ENCODE results near the gene TANGO2.

The TANGO2 gene

DNA sequence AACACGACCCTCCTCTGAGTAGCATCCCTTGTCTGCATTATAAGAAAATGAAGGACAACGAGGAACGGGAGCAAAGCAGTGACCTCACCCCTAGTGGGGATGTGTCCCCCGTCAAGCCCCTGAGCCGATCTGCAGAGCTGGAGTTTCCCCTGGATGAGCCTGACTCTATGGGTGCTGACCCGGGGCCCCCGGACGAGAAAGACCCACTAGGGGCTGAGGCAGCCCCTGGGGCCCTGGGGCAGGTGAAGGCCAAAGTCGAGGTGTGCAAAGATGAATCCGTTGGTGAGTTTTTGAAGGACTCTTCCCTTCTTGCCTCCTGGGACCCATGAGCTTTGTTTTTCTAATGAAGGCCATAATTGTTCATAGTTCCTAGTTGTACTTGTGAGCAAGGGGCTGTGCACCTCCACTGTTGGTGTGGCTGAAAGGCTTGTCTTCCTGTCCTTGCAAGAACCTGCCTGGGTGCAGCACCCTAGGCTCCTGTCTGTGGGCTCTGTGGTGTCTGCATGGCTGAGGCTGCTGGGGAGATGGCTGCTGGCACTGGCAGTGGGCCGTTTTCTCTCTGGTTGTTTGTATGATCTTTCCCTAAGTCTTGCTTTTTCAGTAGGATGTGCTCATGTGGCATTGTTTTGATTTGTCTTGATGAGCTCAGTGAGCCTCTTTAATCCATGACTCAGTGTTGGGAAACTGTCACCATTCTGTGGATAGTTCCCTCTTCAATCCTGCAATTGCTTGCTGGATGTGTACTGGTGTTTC is 69.2 kb downstream of the TANGO2 start:
- Histone ChIP-seq H3K9me3 (ENCODE audit: control insufficient read depth in 1 of 2, low read length in 2 of 2) (no peaks in the 10 kb centered on the region), H3K27ac (ENCODE audit: low read length) (no peak overlapping the region), H3K27me3 (ENCODE audit: low read depth, low read length) (no peaks in the 10 kb centered on the region), H3K36me3 (ENCODE audit: control insufficient read depth in 1 of 2, insufficient read depth in 2 of 2, low read length in 2 of 2) (peaks cover 82 to 91% of the 10 kb centered on the region in 2 donors), H3K4me1 (ENCODE audit: control insufficient read depth in 1 of 2, insufficient read depth in 2 of 2, low read length in 2 of 2) (peaks cover 0 to under 1% of the 10 kb centered on the region in 2 donors), H3K4me3 (ENCODE audit: low read depth in 1 of 2, low read length in 2 of 2) (no peak overlapping the region)

GRCh38 chr22:20090730-20091240 is 69.9 kb downstream of the TANGO2 start:
- no peaks in the 10 kb centered on the region for H3K9me3 ChIP-seq (ENCODE audit: control insufficient read depth in 1 of 2, low read length in 2 of 2)
- H3K36me3 ChIP-seq (ENCODE audit: control insufficient read depth in 1 of 2, insufficient read depth in 2 of 2, low read length in 2 of 2): peaks cover 84 to 97% of the 10 kb centered on the region in 2 donors

DNA sequence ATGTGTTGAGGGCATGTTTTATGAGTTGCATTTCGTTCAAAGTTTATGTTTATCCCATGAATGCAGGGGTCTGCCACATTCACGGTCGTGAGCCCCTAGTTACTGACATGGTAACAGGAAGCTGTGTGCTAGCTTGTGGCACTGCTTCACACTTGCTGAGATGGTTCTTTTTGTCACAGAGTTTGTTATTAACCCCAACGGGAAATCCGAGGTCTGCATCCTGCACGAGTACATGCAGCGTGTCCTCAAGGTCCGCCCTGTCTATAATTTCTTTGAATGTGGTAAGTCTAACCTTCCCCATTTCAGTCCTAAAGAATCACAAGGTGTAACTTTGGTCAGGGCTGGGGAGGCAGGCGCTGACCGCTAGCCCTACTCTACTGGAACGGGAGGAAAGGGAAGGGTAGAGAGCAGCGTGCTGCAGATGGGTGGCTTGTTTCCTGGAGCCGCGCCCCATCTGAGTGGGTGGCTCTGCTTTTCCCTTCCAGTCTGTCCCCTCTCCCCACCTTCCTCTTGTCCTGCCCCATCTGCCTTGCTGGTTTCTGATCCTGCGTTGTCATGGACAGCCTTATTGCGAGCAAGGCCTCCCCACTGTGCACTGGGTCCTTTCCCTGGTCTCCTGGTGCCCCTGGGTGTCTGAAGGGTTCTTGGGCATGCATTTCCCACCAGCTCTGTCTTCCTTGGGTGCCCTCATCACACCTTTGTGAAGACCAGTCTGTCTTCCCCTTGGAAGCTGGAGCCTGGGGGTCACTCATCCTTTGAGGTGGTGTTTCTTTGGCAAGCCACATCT is 71.0 kb downstream of the TANGO2 start:
- Histone ChIP-seq H3K27me3 (ENCODE audit: low read depth, low read length) (no peaks in the 10 kb centered on the region), H3K36me3 (ENCODE audit: control insufficient read depth in 1 of 2, insufficient read depth in 2 of 2, low read length in 2 of 2) (peaks cover 82 to 98% of the 10 kb centered on the region in 2 donors), H3K27ac (ENCODE audit: low read length) (no peak overlapping the region), H3K4me1 (ENCODE audit: control insufficient read depth in 1 of 2, insufficient read depth in 2 of 2, low read length in 2 of 2) (no peaks in the 10 kb centered on the region), H3K9me3 (ENCODE audit: control insufficient read depth in 1 of 2, low read length in 2 of 2) (no peaks in the 10 kb centered on the region), H3K4me3 (ENCODE audit: low read depth in 1 of 2, low read length in 2 of 2) (no peak overlapping the region)

More at GRCh38 chr22:20090730-20091240, 69.9 kb downstream of the TANGO2 start:
- Histone ChIP-seq H3K27ac (ENCODE audit: low read length) (no peak overlapping the region), H3K4me3 (ENCODE audit: low read depth in 1 of 2, low read length in 2 of 2) (no peak overlapping the region), H3K27me3 (ENCODE audit: low read depth, low read length) (no peaks in the 10 kb centered on the region), H3K4me1 (ENCODE audit: control insufficient read depth in 1 of 2, insufficient read depth in 2 of 2, low read length in 2 of 2) (no peaks in the 10 kb centered on the region)

- H3K4me3 ChIP-seq (ENCODE audit: low read depth in 1 of 2, low read length in 2 of 2): no peak overlapping the region
- H3K4me1 ChIP-seq (ENCODE audit: control insufficient read depth in 1 of 2, insufficient read depth in 2 of 2, low read length in 2 of 2): no peaks in the 10 kb centered on the region
- no peaks in the 10 kb centered on the region for H3K9me3 ChIP-seq (ENCODE audit: control insufficient read depth in 1 of 2, low read length in 2 of 2)
- no peak overlapping the region for H3K27ac ChIP-seq (ENCODE audit: low read length)
- peaks cover 76 to 98% of the 10 kb centered on the region in 2 donors for H3K36me3 ChIP-seq (ENCODE audit: control insufficient read depth in 1 of 2, insufficient read depth in 2 of 2, low read length in 2 of 2)
- H3K27me3 ChIP-seq (ENCODE audit: low read depth, low read length): no peaks in the 10 kb centered on the region
Measured at GRCh38 chr22:20092477-20092854, 71.6 kb downstream of the TANGO2 start.

- Histone ChIP-seq H3K27ac (ENCODE audit: low read length) (no peak overlapping the region), H3K4me1 (ENCODE audit: control insufficient read depth in 1 of 2, insufficient read depth in 2 of 2, low read length in 2 of 2) (no peaks in the 10 kb centered on the region), H3K36me3 (ENCODE audit: control insufficient read depth in 1 of 2, insufficient read depth in 2 of 2, low read length in 2 of 2) (peaks cover 71 to 93% of the 10 kb centered on the region in 2 donors), H3K27me3 (ENCODE audit: low read depth, low read length) (no peaks in the 10 kb centered on the region), H3K4me3 (ENCODE audit: low read depth in 1 of 2, low read length in 2 of 2) (no peak overlapping the region), H3K9me3 (ENCODE audit: control insufficient read depth in 1 of 2, low read length in 2 of 2) (no peaks in the 10 kb centered on the region)
Measured at GRCh38 chr22:20093418-20094196, 72.7 kb downstream of the TANGO2 start.

DNA sequence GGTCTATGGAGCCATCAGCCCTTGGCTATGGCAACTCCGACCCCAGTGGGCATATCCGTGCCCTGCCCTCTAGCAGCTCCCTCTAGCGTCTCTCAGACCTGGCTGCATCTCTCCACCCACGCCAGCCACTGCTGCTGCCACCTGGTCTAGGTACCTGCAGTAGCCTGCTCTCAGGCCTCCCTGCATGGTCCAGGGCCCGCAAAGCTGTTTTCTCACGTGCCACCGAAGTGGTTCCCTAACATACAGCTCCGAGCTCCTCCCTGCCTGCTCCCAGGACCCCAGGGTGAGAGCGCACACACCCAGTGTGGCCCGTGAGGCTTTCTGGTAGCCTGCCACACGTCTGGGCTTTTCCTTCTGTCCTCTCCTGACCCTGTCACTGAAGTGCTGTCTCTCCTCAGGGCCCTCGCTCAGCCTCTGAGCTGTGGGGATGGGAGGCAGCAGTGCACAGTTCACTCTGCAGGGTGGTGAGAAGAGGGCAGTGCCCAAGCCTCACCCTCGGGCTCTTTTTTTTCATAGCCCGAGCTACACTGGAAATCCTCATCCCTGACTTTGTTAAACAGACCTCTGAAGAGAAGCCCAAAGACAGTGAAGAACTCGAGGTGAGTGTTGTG is 73.4 kb downstream of the TANGO2 start:
- peaks cover 73 to 93% of the 10 kb centered on the region in 2 donors for H3K36me3 ChIP-seq (ENCODE audit: control insufficient read depth in 1 of 2, insufficient read depth in 2 of 2, low read length in 2 of 2)
- H3K4me3 ChIP-seq (ENCODE audit: low read depth in 1 of 2, low read length in 2 of 2): no peak overlapping the region
- no peaks in the 10 kb centered on the region for H3K4me1 ChIP-seq (ENCODE audit: control insufficient read depth in 1 of 2, insufficient read depth in 2 of 2, low read length in 2 of 2)
- no peaks in the 10 kb centered on the region for H3K27me3 ChIP-seq (ENCODE audit: low read depth, low read length)
- no peak overlapping the region for H3K27ac ChIP-seq (ENCODE audit: low read length)
- H3K9me3 ChIP-seq (ENCODE audit: control insufficient read depth in 1 of 2, low read length in 2 of 2): no peaks in the 10 kb centered on the region

DNA sequence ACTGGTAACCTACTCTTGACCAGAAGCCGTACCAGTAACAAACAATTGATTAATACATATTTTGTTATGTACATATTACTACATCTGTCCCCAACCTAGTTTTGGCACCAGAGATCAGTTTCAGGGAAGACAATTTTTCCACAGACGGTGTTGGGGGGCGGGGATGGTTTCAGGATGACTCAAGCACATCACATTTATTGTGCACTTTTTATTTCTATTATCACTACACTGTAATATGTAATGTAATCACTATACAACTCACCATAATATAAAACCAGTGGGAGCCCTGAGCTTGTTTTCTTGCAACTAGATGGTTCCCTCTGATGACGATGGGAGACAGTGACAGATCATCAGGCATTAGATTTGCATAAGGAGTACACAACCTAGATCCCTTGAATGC is 74.6 kb downstream of the TANGO2 start:
- no peak overlapping the region for H3K27ac ChIP-seq (ENCODE audit: low read length)
- H3K4me3 ChIP-seq (ENCODE audit: low read depth in 1 of 2, low read length in 2 of 2): no peak overlapping the region
- no peaks in the 10 kb centered on the region for H3K9me3 ChIP-seq (ENCODE audit: control insufficient read depth in 1 of 2, low read length in 2 of 2)
- H3K27me3 ChIP-seq (ENCODE audit: low read depth, low read length): no peaks in the 10 kb centered on the region
- H3K4me1 ChIP-seq (ENCODE audit: control insufficient read depth in 1 of 2, insufficient read depth in 2 of 2, low read length in 2 of 2): no peaks in the 10 kb centered on the region
- H3K36me3 ChIP-seq (ENCODE audit: control insufficient read depth in 1 of 2, insufficient read depth in 2 of 2, low read length in 2 of 2): peaks cover 65 to 91% of the 10 kb centered on the region in 2 donors

GRCh38 chr22:20096574-20097420 is 75.9 kb downstream of the TANGO2 start:
- Histone ChIP-seq H3K9me3 (ENCODE audit: control insufficient read depth in 1 of 2, low read length in 2 of 2) (no peaks in the 10 kb centered on the region), H3K36me3 (ENCODE audit: control insufficient read depth in 1 of 2, insufficient read depth in 2 of 2, low read length in 2 of 2) (peaks cover 58 to 91% of the 10 kb centered on the region in 2 donors)

GRCh38 chr22:20099099-20099711 is 78.3 kb downstream of the TANGO2 start:
- no peak overlapping the region for H3K4me3 ChIP-seq (ENCODE audit: low read depth in 1 of 2, low read length in 2 of 2)
- H3K9me3 ChIP-seq (ENCODE audit: control insufficient read depth in 1 of 2, low read length in 2 of 2): no peaks in the 10 kb centered on the region
- no peaks in the 10 kb centered on the region for H3K27me3 ChIP-seq (ENCODE audit: low read depth, low read length)
- H3K36me3 ChIP-seq (ENCODE audit: control insufficient read depth in 1 of 2, insufficient read depth in 2 of 2, low read length in 2 of 2): peaks cover 50 to 78% of the 10 kb centered on the region in 2 donors
- H3K27ac ChIP-seq (ENCODE audit: low read length): no peak overlapping the region
- no peaks in the 10 kb centered on the region for H3K4me1 ChIP-seq (ENCODE audit: control insufficient read depth in 1 of 2, insufficient read depth in 2 of 2, low read length in 2 of 2)

More at GRCh38 chr22:20096574-20097420, 75.9 kb downstream of the TANGO2 start:
- Histone ChIP-seq H3K4me1 (ENCODE audit: control insufficient read depth in 1 of 2, insufficient read depth in 2 of 2, low read length in 2 of 2) (no peaks in the 10 kb centered on the region), H3K27ac (ENCODE audit: low read length) (no peak overlapping the region), H3K4me3 (ENCODE audit: low read depth in 1 of 2, low read length in 2 of 2) (no peak overlapping the region), H3K27me3 (ENCODE audit: low read depth, low read length) (no peaks in the 10 kb centered on the region)

DNA sequence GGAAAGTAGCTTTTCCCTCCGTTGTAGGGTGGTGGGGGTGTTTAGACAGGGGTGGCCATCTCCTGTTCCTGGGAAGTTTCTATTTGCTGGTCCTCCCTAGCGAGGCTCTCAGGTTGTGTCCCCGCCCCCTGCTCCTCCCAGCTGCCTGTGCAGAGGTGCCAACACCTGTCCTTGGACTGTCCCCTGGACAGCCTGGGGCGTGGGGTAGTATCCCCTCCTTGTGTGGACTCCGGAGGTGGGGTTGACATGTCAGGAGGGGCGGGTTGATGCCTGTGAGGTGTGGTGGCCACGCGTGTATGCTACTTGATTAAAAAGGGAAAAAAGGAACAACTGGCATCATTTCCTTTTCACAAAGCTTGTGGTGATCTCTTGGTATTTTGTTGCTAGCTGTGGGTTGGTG is 80.7 kb downstream of the TANGO2 start:
- Histone ChIP-seq H3K9me3 (ENCODE audit: control insufficient read depth in 1 of 2, low read length in 2 of 2) (no peaks in the 10 kb centered on the region), H3K36me3 (ENCODE audit: control insufficient read depth in 1 of 2, insufficient read depth in 2 of 2, low read length in 2 of 2) (peaks cover 52 to 76% of the 10 kb centered on the region in 2 donors), H3K4me3 (ENCODE audit: low read depth in 1 of 2, low read length in 2 of 2) (no peak overlapping the region), H3K4me1 (ENCODE audit: control insufficient read depth in 1 of 2, insufficient read depth in 2 of 2, low read length in 2 of 2) (no peaks in the 10 kb centered on the region), H3K27me3 (ENCODE audit: low read depth, low read length) (no peaks in the 10 kb centered on the region), H3K27ac (ENCODE audit: low read length) (no peak overlapping the region)

All from muscle layer of duodenum (tissue), 2 donors.